ENCODE measurements around the gene STXBP2.

- TF ChIP-seq POLR2AphosphoS5 (IDR thresholded peaks at IDR 0.05; ENCODE audit: borderline replicate concordance, low read depth, low read length), result no peak
- no peak for TF ChIP-seq FOXP2 (optimal IDR thresholded peaks at IDR 0.05; ENCODE audit: control extremely low read depth, extremely low read length, insufficient read depth)
Observed at GRCh38 chr19:7589822-7590221, 47.1 kb upstream of the STXBP2 start.
